Activated CD4-positive, alpha-beta T cell treated with anti-CD3 and anti-CD28 coated beads, Interleukin-2, amount 50 U/mL, for 24 hours (primary cell): ENCODE measurements around the gene SPIC.
"Not testable (repeated sequence)": the region's sequence is repeated elsewhere in the genome, so short reads cannot be mapped to it uniquely, and the experiment has no call there.

Experiments used
- DNase-seq, 2 donors: peaks; one replicate each; pipeline ENCODE4 v3.0.0-alpha.2; 2020; ENCODE audit warnings: low read depth in 1 of 2, low spot score in 1 of 2

SPIC gene

GRCh38 chr12:101474711-101475386, at the start of gene SPIC:
SPIC (plus strand) TSS chr12:101475336; CDS start chr12:101476905, 1,569 bp downstream.
- no peak for DNase-seq

DNA sequence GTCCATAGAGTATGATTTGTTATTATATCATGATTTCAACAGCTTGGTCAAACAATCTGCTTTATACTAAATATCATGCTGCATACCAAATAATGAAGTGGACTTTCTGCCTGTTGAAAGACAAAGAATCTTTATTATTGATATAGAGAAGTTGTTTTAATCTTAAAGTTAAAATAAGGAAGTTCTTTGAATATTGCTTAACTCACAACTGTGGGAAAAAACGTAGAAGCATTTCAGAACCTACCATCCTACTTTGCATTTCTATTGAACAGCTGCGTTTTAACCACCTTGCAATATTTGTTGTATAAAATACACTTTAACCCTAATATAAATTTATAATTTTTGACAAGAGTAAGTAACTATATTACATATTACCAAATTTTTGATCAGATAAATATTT, 44.7 kb upstream of the SPIC start:
- DNase-seq, result no peak

- DNase-seq, result no peak
These were observed 39.0 kb upstream of the SPIC start for GRCh38 chr12:101436136-101436535.

DNA sequence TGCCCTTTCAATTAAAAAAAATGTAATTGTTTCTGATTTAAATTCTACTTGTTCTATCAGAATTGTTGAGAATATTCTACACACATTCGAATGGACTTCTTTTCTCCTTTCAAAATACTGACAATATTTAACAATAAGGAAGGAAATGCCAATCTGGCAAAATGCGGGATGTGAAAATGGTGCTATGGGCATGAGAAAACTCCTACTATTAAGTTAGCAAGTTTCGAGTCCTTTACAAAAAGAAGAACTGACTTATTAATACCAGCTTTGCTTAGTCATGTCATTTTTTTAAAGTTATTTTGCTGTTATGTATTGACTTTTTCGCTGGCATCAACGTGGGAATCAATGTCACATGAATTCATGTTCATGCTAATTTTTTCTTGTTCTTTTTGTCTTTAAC, 35.9 kb upstream of the SPIC start:
- no peak for DNase-seq

GRCh38 chr12:101441461-101442224, 33.5 kb upstream of the SPIC start:
- DNase-seq, result no peak

DNA sequence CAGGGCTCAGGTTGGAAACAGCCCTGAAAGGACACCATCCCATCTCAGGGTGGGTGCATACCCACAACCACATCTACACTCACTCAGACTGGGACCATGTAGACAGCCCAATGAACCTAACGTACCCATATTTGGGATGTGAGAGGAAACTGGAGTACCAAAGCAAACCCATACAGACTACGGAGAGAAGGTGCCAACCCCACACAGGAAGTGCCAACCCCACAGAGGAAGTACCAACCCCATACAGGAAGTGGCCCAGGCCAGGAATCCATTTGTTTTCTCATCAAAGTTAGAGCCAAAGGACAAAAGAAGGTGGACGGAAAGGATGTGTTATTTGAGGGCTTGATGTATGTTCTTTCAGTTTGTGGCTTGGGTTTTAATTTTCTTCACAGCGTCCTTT, 19.5 kb upstream of the SPIC start:
- DNase-seq, result no peak

DNA sequence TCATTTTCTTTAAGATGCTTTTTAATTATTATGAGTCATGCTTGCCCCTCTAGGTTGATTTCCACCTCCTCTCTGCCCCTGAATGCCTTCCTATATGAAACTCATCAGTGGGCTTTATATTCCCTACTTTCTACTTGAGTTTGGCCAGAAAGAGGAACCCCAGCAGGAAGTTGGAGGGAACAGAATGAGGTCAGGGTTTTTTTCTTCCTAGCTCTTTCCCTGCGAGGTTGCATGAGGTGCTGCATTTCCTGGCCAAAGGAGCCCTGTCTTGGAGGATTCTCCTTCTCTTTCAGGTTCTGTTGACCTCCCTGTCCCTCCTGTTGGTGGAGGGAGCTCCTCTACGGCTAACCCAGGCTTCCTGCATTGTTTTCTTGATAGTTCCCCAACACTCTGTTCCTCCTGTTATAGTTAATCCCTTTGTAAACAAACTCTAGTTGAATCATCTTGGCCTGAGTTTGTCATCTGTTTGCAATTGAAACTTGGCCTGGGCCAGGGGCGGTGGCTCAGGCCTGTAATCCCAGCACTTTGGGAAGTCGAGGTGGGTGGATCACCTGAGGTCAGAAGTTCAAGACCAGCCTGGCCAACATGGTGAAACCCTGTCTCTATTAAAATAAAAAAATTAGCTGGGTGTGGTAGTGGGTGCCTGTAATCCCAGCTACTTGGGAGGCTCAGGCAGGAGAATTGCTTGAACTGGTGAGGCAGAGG, 15.3 kb upstream of the SPIC start:
- DNase-seq, result no peak

DNA sequence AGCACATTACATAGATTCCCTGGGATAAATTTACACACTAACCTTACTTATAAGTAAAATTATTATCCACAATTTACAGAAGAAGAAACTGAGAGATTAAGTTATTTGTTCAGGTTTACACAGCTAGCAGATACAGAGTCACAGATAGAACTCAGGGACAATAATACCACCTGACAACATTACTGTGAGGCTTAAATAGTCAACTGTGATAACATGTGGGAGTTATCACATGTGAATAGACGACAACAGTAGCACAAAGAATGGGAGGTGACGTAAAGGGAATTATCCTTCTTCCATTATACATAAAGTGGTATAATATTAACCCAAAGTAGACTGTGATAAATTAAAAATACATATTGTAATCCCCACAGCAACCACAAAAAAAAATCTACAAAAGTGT, 6.2 kb upstream of the SPIC start:
- no peak for DNase-seq

DNA sequence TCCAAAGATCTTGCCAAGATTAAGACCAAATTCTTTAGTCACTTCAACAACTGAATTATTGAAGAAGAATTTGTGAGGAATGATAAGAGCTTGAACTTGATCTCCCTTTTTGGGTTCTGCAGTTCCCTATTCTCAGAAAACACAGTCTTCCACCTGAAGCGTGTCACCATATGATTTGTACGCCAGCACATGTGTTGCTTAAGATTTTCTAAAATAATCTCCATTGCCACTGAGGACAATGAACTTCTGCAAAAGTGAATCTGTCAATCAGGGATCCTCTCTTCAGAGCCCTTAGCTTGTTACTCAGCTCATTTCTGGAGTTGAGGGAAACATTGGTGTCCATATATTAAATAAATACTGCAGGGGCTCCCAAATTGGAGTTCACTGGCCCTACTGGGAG, 4.2 kb upstream of the SPIC start:
- DNase-seq, result no peak

- DNase-seq, result not testable (repeated sequence)
These were observed 3.3 kb upstream of the SPIC start for GRCh38 chr12:101471878-101472277.

DNA sequence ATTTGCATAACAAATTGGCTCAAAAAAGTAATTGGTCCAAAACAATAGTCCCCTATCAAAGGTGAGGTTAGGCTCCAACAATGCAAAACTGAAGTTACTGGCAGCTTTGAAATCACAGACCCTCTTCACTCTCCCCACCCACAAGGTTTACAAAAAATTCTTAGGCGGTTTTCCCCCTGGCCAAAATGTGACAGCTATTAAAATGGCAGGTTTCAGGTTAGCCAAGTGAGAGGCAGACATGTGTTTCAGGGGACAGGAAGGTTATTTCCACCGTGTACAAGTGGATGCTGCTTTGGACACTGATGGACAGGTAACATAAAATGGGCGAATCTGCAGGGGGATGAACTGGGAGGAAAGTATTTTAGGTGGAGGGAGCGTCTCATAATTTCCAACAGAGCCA, 888 bp upstream of the SPIC start:
- no peak for DNase-seq

- DNase-seq, result no peak
These were observed 692 bp downstream of the SPIC start for GRCh38 chr12:101475751-101476305.

- no peak for DNase-seq
These were observed 5.7 kb downstream of the SPIC start for GRCh38 chr12:101480849-101481248.

DNA sequence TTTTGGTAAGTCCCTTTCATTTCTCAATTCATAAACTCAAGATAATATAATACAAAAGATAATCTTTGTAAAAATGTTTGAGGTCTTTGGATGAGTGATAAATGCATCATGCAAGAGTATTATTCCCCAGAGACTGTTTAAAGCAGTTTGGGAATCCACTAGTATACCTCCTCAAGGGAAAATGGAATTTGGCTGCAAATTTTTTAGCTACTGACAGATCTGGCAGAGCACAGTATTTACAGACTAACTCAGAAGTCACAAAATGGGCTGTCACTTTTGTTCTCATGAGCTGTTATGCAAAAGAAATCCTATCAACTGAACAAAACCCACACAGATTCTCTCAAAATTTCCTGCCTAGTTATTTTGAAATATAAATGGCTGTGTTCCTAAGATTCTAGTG, 9.9 kb downstream of the SPIC start:
- no peak for DNase-seq

- DNase-seq, result no peak
These were observed 13.3 kb downstream of the SPIC start for GRCh38 chr12:101488469-101488868.

DNA sequence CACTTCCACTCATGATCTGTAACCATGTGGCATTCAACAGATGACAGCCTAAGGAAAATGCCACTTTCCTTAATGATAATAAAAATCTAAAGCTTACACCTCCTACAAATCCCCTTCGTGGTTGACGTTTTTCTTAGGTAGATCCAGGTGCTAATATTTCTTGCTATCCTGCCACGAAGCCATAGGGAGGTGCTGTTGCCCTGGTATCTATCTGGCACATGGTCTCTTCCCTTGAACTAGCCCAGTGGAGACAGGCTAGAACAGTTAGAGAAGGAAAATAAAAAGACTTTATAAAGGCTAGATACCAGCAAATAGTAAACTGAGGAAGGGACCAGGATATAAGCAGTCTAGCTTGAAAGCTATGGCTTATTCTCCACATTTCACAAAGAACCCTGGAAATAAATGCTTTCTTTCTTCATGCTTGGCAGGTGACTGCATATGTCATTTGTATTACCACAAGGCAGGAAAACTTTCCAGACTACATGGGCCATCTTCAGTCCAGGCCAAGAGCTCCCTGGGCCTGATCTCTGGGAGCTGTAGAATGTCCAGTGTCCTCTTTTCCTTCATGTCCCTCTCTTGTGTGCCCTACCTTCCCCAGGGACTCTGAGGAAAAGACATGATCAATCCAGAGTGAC, 15.3 kb downstream of the SPIC start:
- no peak for DNase-seq

GRCh38 chr12:101491329-101491728, 16.2 kb downstream of the SPIC start:
- no peak for DNase-seq

DNA sequence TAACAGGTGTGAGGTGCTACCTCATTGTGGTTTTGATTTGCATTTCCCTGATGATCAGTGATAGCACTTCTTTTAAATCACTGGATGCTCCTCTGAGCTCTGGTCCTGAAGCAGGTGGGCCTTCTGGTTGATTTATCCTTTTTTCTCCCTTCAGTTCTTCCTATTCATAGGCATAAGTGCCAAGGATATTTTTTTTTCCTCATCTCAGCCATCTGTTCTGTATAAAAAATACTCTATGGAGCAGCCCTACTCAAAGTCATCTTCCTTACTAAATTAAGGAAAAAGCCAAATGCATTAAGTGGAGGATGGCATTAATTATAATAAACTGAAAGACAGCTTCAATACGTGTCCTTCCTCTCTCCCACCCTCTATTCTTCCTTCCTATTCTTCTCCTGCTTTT, 18.4 kb downstream of the SPIC start:
- DNase-seq, result no peak

DNA sequence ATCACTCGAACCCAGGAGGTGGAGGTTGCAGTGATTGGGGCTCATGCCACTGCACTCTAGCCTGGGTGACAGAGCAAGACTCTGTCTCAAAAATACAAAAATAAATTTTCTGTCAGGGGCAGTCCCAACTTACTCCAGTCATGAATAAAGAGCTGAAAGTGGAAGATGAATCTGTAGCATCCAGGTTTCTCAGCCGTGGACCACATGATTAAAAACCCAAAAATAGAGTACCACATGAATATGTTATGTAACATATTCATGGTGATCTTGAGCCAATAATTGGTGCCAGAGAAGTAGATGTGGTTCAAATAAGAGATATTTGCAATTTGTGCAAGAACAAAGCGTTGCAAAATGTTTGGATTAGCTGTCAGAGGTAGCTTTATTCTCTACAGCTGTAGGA, 23.1 kb downstream of the SPIC start:
- DNase-seq, result no peak

DNA sequence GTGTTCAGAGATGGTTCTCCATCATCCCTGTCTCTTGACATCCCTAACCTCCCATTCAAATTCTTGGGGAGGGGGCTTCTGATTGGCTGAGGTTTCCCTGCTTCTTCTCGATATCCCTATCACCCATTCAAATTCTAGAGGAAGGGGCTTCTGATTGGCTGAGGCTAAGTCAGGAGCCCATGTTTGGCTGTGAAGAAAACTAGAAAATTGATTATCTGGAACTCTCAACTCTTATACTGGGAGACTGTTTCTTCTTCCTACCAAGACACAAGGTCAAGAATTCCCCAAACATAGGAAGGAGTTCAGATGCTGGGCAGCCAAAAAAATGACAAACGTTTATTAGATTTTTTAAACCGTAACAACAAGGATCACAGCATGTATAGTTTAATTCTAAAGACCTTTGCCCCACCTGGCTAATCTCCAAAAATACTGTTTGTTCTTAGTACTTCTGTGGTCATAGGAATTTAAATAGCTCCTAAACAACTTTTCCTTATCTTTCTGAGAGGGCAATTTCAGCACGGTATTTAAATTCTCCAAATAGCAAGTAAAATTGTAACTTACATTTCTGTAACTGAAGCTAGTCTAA, 26.4 kb downstream of the SPIC start:
- DNase-seq, result no peak

DNA sequence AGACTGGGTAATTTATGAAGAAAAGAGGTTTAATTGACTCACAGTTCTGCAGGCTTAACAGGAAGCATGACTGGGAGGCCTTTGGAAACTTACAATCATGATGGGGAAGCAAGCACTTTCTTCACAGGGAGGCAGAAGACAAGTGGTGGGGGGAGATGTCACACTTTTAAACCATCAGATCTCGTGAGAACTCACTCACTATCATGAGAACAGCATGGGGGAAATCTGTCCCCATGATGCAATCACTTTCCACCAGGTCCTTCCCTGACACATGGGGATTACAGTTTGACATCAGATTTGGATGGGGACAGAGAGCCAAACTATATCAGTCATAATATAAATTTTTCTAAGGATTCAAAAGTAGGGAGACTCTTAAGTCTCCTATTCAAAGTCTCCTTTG, 46.0 kb downstream of the SPIC start:
- no peak for DNase-seq
